Endothelial cell of umbilical vein (primary cell): ENCODE measurements around the gene NUDCD3. TPM values are rescaled to one million over a fixed set of nuclear protein-coding genes. Genes with fewer than 3 reads are reported as not detected.

Experiments used
- BruUV-seq: library from RNA; stranded (reverse); fragments of 400-500 nt; replicated peaks from 2 replicates; lab custom pipeline; 2021; lab: Mats Ljungman, UMichigan
- CTCF ChIA-PET: fragments of 300-600, 350-600 bp; sonication (Branson Sonifier 250); formaldehyde crosslinking; loops from one replicate; lab custom pipeline; 2021; ENCODE audit warnings: antibody characterized with exemption, inconsistent platforms; lab: Charles Lee
- POLR2A ChIA-PET: fragments of 300-600, 350-600 bp; sonication (Branson Sonifier 250); formaldehyde crosslinking; loops from one replicate; lab custom pipeline; 2021; ENCODE audit warnings: antibody characterized with exemption, inconsistent platforms; lab: Charles Lee
- DNase-seq: peaks from one replicate; pipeline ENCODE4 v3.0.0-alpha.2; 2011; ENCODE audit warnings: low read depth, low spot score
- FAIRE-seq: peaks from 2 replicates; lab custom pipeline; 2011; peaks lifted over from hg19 to GRCh38; lab: Jason Lieb, UNC
- H2AFZ ChIP-seq: 2 replicates; pipeline ENCODE4 v1.6.0; 2012; ENCODE audit warnings: low read depth, low read length, control low read depth, inconsistent platforms
- H3K27ac ChIP-seq: 2 replicates; pipeline ENCODE4 v1.5.1; 2011; ENCODE audit warnings: low read depth, mild to moderate bottlenecking, control low read depth, low read length, moderate library complexity; ENCODE audit not compliant: insufficient read depth
- H3K27me3 ChIP-seq, 2 experiments: 2 replicates each; pipeline versions ENCODE4 v1.6.0 to v1.6.1; 2011; ENCODE audit warnings: low read length in 2 of 2, mixed read lengths in 1 of 2; ENCODE audit not compliant: control insufficient read depth in 2 of 2, insufficient read depth in 2 of 2
- H3K36me3 ChIP-seq, 2 experiments: 2 replicates in 1 of 2; 3 replicates in 1 of 2; pipeline ENCODE4 v1.5.1; 2011; ENCODE audit warnings: low read length in 2 of 2, mild to moderate bottlenecking in 1 of 2, moderate library complexity in 1 of 2; ENCODE audit not compliant: control insufficient read depth in 2 of 2, insufficient read depth in 2 of 2; ENCODE audit errors: extremely low read depth in 1 of 2
- H3K4me1 ChIP-seq: 3 replicates; pipeline ENCODE4 v1.5.1; 2011; ENCODE audit warnings: mild to moderate bottlenecking, low read length; ENCODE audit not compliant: control insufficient read depth, insufficient read depth; ENCODE audit errors: extremely low read depth
- H3K4me2 ChIP-seq: 2 replicates; pipeline ENCODE4 v1.6.1; 2011; ENCODE audit warnings: low read length, control low read depth, mixed read lengths; ENCODE audit not compliant: insufficient read depth
- H3K4me3 ChIP-seq, 3 experiments: fragments of 200-600 bp in 1 of 3; sonication (generic), shearing (Covaris generic) in 1 of 3; replicated peaks in 1 of 3; 2 replicates each; pipeline ENCODE4 v1.5.1; 2011 to 2016; ENCODE audit warnings: control low read depth in 3 of 3, low read length in 3 of 3, mild to moderate bottlenecking in 2 of 3, inconsistent platforms in 1 of 3, low read depth in 1 of 3, moderate library complexity in 1 of 3; ENCODE audit not compliant: insufficient read depth in 1 of 3
- H3K79me2 ChIP-seq: 2 replicates; pipeline ENCODE4 v1.6.0; 2012; ENCODE audit warnings: low read length, inconsistent platforms; ENCODE audit not compliant: control insufficient read depth, insufficient read depth
- H3K9ac ChIP-seq: replicated peaks from 2 replicates; pipeline ENCODE3; 2011; ENCODE audit warnings: low read length, control low read depth; ENCODE audit not compliant: insufficient read depth; ENCODE audit errors: extremely low read depth
- H3K9me1 ChIP-seq: replicated peaks from 3 replicates; pipeline ENCODE4 v1.6.0; 2011; ENCODE audit warnings: mild to moderate bottlenecking, low read length; ENCODE audit not compliant: control insufficient read depth, insufficient read depth; ENCODE audit errors: extremely low read depth
- H3K9me3 ChIP-seq: replicated peaks from 2 replicates; pipeline ENCODE4 v1.5.1; 2012; ENCODE audit warnings: low read length, inconsistent platforms; ENCODE audit not compliant: control insufficient read depth, insufficient read depth
- H4K20me1 ChIP-seq: replicated peaks from 2 replicates; pipeline ENCODE3; 2011; ENCODE audit warnings: mild to moderate bottlenecking, low read length; ENCODE audit not compliant: control insufficient read depth, insufficient read depth; ENCODE audit errors: extremely low read depth
- CTCF ChIP-seq, 2 donors: IDR thresholded peaks; 1 replicate in 1 of 2; 2 replicates in 1 of 2; pipeline ENCODE4 v1.5.1; 2011; ENCODE audit warnings: low read length in 2 of 2, mild to moderate bottlenecking in 2 of 2, moderate library complexity in 2 of 2, control low read depth in 1 of 2, inconsistent platforms in 1 of 2, low read depth in 1 of 2; ENCODE audit not compliant: insufficient read depth in 1 of 2; ENCODE audit errors: extremely low read depth in 1 of 2
- EZH2 ChIP-seq: IDR thresholded peaks from 2 replicates; pipeline ENCODE4 v1.6.1; 2012; ENCODE audit warnings: borderline replicate concordance, low read depth, mild to moderate bottlenecking, moderate library complexity, low read length, inconsistent platforms; ENCODE audit not compliant: severe bottlenecking
- FOS ChIP-seq: IDR thresholded peaks from 2 replicates; pipeline ENCODE4 v1.6.1; 2011; ENCODE audit warnings: mild to moderate bottlenecking, low read length, moderate library complexity, borderline replicate concordance; ENCODE audit not compliant: insufficient read depth
- GATA2 ChIP-seq: IDR thresholded peaks from 2 replicates; pipeline ENCODE4 v1.7.0; 2011; ENCODE audit warnings: low read depth, mild to moderate bottlenecking, moderate library complexity, mixed read lengths, low read length; ENCODE audit not compliant: insufficient read length, insufficient read depth
- JUN ChIP-seq: IDR thresholded peaks from 2 replicates; pipeline ENCODE4 v1.6.1; 2011; ENCODE audit warnings: borderline replicate concordance, low read depth; ENCODE audit not compliant: insufficient read length, insufficient read depth
- MAX ChIP-seq: IDR thresholded peaks from 2 replicates; pipeline ENCODE4 v1.6.1; 2011; ENCODE audit not compliant: insufficient read depth, insufficient read length
- MYC ChIP-seq: IDR thresholded peaks from one replicate; pipeline ENCODE4 v1.6.1; 2011; ENCODE audit warnings: mild to moderate bottlenecking, low read depth, low read length
- POLR2A ChIP-seq: IDR thresholded peaks from 2 replicates; pipeline ENCODE4 v1.6.1; 2012; ENCODE audit warnings: low read depth, mild to moderate bottlenecking, control low read depth, low read length
- POLR2AphosphoS5 ChIP-seq: IDR thresholded peaks from 2 replicates; pipeline ENCODE4 v1.6.1; 2012; ENCODE audit warnings: low read depth, mild to moderate bottlenecking, control low read depth, low read length, moderate library complexity; ENCODE audit not compliant: insufficient read depth
- dilution Hi-C: fragments of 300-500 bp; cut with MboI; formaldehyde crosslinking; loops from one replicate; pipeline ENCODE4 v1.15.0; 2019; ENCODE audit warnings: low sequenced_read_pairs; ENCODE audit not compliant: extremely low pct_ligation_motif_present
- intact Hi-C: fragments of 100-400 bp; cut with micrococcal nuclease; formaldehyde crosslinking; loops from one replicate; pipeline ENCODE4 v1.10.0; 2022
- polyA plus RNA-seq, 4 experiments: library from polyadenylated mRNA; depleted of rRNA in 3 of 4; stranded (reverse) in 3 of 4; unstranded in 1 of 4; fragments of >200 nt; gene quantifications; 2 replicates each; pipeline versions ENCODE4 v1.2.1 to v1.2.3, GENCODE V29; 2011 to 2012; ENCODE audit warnings: missing spikeins in 1 of 4
- total RNA-seq: library from RNA; stranded (reverse); gene quantifications from 2 replicates; pipeline ENCODE4 v1.2.3, GENCODE V29; 2021

Gene NUDCD3
- total and polyA plus RNA-seq, 2 donors (not counting 3 experiments of a cell fraction or from before 2014, with no cell fraction given): 50.6 to 137 TPM

DNA sequence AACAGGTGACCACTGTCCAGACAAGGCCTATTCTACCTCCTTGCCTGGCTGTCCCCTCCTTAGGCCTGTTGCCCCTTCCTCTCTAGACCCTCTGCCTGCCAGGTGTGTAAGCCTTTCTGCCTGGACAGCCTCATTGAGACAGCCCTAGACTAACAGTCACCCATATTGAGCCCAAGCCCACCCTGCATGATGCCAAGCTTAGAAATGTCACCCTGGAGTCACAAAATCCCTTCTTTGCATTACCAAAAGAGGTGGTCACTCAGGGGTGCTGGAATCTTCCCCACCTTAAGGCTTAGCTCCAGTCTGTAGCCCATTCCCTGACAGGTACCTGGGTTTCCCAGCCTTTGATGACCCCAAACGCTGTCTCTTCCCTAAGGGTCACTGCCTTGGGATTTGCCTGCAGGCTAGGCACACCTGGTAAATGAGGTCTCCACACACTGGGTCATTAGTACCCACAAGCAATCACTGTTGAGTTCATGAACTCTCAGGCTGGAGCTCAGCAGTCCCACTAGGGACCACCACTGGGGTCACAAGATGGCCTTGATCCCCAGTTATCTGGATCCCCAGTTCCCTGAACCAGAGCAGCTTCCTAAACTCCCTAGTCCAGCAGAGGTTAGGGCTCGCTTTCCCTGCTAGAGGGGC, 110.1 kb downstream of the NUDCD3 start:
- Histone ChIP-seq H4K20me1 (no peaks in the 10 kb centered on the region), H3K9ac (no peak overlapping the region), H3K4me1 (peaks cover 69% of the 10 kb centered on the region), H2AFZ (no peak overlapping the region), H3K27me3 (no peaks in the 10 kb centered on the region), H3K27ac (no peak overlapping the region), H3K79me2 (no peaks in the 10 kb centered on the region), H3K4me3 (no peak overlapping the region), H3K9me3 (no peaks in the 10 kb centered on the region), H3K36me3 (peaks cover 0 to 3% of the 10 kb centered on the region in 2 experiments), H3K4me2 (no peak overlapping the region), H3K9me1 (no peaks in the 10 kb centered on the region)
- dilution Hi-C loops (no loop called here), intact Hi-C loops (no loop called here)
- ChIA-PET POLR2A (no interaction called here), CTCF (interaction anchor here (0.6 kb wide), 1 partner anchor 18 kb away, joined by 3 read pairs; no protein-coding TSS in a partner anchor)
- peak; percentile 15 for FAIRE-seq
- no peak for DNase-seq
- no TSS peak for BruUV-seq
- no peak for TF ChIP-seq POLR2AphosphoS5

- Histone ChIP-seq H2AFZ (no peak overlapping the region), H3K9ac (no peak overlapping the region), H3K27ac (peak overlapping the region; percentile 3), H4K20me1 (no peaks in the 10 kb centered on the region), H3K79me2 (no peaks in the 10 kb centered on the region), H3K4me3 (no peak overlapping the region), H3K27me3 (no peaks in the 10 kb centered on the region), H3K4me1 (peaks cover 68% of the 10 kb centered on the region), H3K36me3 (no peaks in the 10 kb centered on the region), H3K9me3 (no peaks in the 10 kb centered on the region), H3K4me2 (no peak overlapping the region), H3K9me1 (no peaks in the 10 kb centered on the region)
- TF ChIP-seq EZH2 (no peak), JUN (no peak), POLR2A (no peak), POLR2AphosphoS5 (no peak), MYC (no peak), GATA2 (no peak), MAX (no peak), CTCF (IDR thresholded peaks at IDR 0.05; ENCODE audit: extremely low read depth in 1 of 2, insufficient read depth in 1 of 2, low read depth in 1 of 2, low read length in 2 of 2) (no peak), FOS (no peak)
- dilution Hi-C loops: no loop called here
- FAIRE-seq (no peak), DNase-seq (no peak)
- POLR2A ChIA-PET: interaction anchor here (0.5 kb wide), 1 partner anchor 88 kb away, joined by 3 read pairs; no protein-coding TSS in a partner anchor
- intact Hi-C loops: loop anchor here (2.0 kb wide), 1 partner anchor 121 kb away; no protein-coding TSS in a partner anchor
- CTCF ChIA-PET: interaction anchor here (0.6 to 2.3 kb wide), 7 partner anchors 12 to 186 kb away, joined by 3 to 7 read pairs (median 3); no protein-coding TSS in a partner anchor
- BruUV-seq: no TSS peak
Measured at GRCh38 chr7:44379366-44380188, 110.9 kb downstream of the NUDCD3 start.
